Loucy (cell line): ENCODE measurements around the gene SH3RF3.

ENCODE experiments used
- H2AFZ ChIP-seq: fragments of 200-600 bp; sonication (generic); 2 replicates; pipeline ENCODE4 v1.6.0; 2016; ENCODE audit warnings: antibody characterized with exemption, mild to moderate bottlenecking, low read length, moderate library complexity
- H3F3A ChIP-seq: fragments of 200-600 bp; 2 replicates; pipeline ENCODE4 v1.6.0; 2016; ENCODE audit warnings: antibody characterized with exemption, low read depth, mild to moderate bottlenecking
- H3K27me3 ChIP-seq: fragments of 200-600 bp; sonication (generic); 2 replicates; pipeline ENCODE4 v1.6.1; 2014; ENCODE audit warnings: low read length, mild to moderate bottlenecking; ENCODE audit not compliant: insufficient read depth, poor library complexity, severe bottlenecking
- H3K36me3 ChIP-seq: fragments of 200-600 bp; sonication (generic); 2 replicates; pipeline ENCODE4 v1.6.1; 2016; ENCODE audit warnings: low read length; ENCODE audit not compliant: insufficient read depth
- H3K4me1 ChIP-seq: fragments of 200-600 bp; sonication (generic); 2 replicates; pipeline ENCODE4 v1.5.1; 2014; ENCODE audit warnings: low read length, mild to moderate bottlenecking; ENCODE audit not compliant: insufficient read depth, poor library complexity, severe bottlenecking
- H3K4me2 ChIP-seq: fragments of 200-600 bp; sonication (generic); 2 replicates; pipeline ENCODE4 v1.6.0; 2014; ENCODE audit warnings: antibody characterized with exemption, low read length, low read depth, mild to moderate bottlenecking; ENCODE audit not compliant: poor library complexity, severe bottlenecking
- H3K4me3 ChIP-seq: fragments of 200-600 bp; sonication (generic); 2 replicates; pipeline ENCODE4 v1.5.1; 2014; ENCODE audit warnings: low read length, mild to moderate bottlenecking, mixed read lengths; ENCODE audit not compliant: poor library complexity, severe bottlenecking
- H3K79me2 ChIP-seq: fragments of 200-600 bp; sonication (generic); 2 replicates; pipeline ENCODE4 v1.6.1; 2014; ENCODE audit warnings: low read length; ENCODE audit not compliant: insufficient read depth
- H3K9ac ChIP-seq: fragments of 200-600 bp; sonication (generic); 2 replicates; pipeline ENCODE4 v1.6.0; 2014; ENCODE audit warnings: mild to moderate bottlenecking, low read depth, low read length, moderate library complexity; ENCODE audit not compliant: poor library complexity, severe bottlenecking
- H3K9me2 ChIP-seq: fragments of 200-600 bp; sonication (generic); replicated peaks from 2 replicates; pipeline ENCODE4 v1.6.1; 2016; ENCODE audit warnings: low read depth, low read length, mixed read lengths
- H3K9me3 ChIP-seq: fragments of 200-600 bp; sonication (generic); 2 replicates; pipeline ENCODE4 v1.6.1; 2014; ENCODE audit warnings: mild to moderate bottlenecking, antibody characterized with exemption, low read length, low read depth; ENCODE audit not compliant: insufficient read depth
- H4K20me1 ChIP-seq: fragments of 200-600 bp; sonication (generic); 2 replicates; pipeline ENCODE4 v1.6.0; 2014; ENCODE audit warnings: antibody characterized with exemption, low read length, mild to moderate bottlenecking; ENCODE audit not compliant: insufficient read depth, poor library complexity, severe bottlenecking
- EZH2phosphoT487 ChIP-seq: fragments of 200-600 bp; IDR thresholded peaks from 2 replicates; pipeline ENCODE4 v1.6.1; 2018; ENCODE audit warnings: antibody characterized with exemption, mild to moderate bottlenecking, moderate library complexity, borderline replicate concordance
- TF ChIP-seq, protein P1 (sequence below): fragments of 200-600 bp; sonication (generic); conservative IDR thresholded peaks from 2 replicates; pipeline ENCODE4 v1.5.1; 2014; ENCODE audit warnings: mild to moderate bottlenecking, antibody characterized with exemption, low read length

The SH3RF3 gene

DNA sequence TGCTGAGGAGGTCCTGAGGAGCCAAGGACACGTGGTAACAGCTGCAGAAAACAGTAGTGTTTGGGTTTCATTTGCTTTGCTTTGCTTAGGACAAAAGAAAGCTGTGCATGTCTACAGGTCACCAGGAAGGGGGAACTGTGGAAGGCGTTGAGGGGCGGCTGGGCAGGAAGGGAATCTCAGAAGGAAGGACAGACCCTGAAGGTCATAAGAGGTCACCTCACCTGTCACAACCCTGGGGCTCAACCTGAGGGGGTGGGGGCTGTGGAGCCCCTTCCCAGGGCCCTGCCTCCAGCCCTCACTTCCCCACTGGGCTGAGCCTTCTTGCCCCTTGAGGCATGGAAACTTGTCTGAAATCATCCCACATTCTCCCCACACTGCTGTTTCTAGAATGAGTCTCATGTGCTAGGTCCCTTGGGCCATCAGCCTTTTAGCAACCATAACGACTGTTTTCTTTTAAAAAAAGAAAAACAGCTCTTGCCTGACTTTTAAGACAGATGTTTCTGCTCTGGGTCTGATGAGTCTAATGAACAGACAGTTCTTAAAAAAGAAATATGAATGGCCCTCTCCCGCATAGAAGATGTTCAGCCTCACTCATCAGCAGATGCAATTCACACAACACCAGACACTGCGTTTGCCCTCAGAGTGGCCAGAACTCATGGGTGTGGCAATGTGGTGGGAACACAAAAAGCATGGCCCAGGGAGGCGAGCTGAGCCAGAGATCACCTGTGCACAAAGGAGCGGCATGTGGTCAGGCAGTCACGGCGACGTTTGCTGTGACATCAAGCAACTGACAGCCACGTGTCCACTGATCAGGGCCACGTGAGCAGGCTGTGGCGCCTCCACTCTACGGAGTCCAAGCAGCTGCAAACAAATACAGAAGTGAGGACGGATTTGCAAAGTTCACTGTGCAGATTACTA lies 400.8 kb downstream of the SH3RF3 start:
- H3K9ac ChIP-seq: no peak overlapping the region
- H3F3A ChIP-seq: no peaks in the 10 kb centered on the region
- no peak overlapping the region for H3K4me2 ChIP-seq
- no peaks in the 10 kb centered on the region for H4K20me1 ChIP-seq
- H3K4me3 ChIP-seq: no peak overlapping the region
- no peaks in the 10 kb centered on the region for H3K36me3 ChIP-seq
- no peaks in the 10 kb centered on the region for H3K27me3 ChIP-seq
- TF ChIP-seq, protein P1, sequence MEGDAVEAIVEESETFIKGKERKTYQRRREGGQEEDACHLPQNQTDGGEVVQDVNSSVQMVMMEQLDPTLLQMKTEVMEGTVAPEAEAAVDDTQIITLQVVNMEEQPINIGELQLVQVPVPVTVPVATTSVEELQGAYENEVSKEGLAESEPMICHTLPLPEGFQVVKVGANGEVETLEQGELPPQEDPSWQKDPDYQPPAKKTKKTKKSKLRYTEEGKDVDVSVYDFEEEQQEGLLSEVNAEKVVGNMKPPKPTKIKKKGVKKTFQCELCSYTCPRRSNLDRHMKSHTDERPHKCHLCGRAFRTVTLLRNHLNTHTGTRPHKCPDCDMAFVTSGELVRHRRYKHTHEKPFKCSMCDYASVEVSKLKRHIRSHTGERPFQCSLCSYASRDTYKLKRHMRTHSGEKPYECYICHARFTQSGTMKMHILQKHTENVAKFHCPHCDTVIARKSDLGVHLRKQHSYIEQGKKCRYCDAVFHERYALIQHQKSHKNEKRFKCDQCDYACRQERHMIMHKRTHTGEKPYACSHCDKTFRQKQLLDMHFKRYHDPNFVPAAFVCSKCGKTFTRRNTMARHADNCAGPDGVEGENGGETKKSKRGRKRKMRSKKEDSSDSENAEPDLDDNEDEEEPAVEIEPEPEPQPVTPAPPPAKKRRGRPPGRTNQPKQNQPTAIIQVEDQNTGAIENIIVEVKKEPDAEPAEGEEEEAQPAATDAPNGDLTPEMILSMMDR: no peak
- TF ChIP-seq EZH2phosphoT487: no peak
- H3K9me3 ChIP-seq: no peaks in the 10 kb centered on the region
- no peaks in the 10 kb centered on the region for H3K79me2 ChIP-seq
- no peaks in the 10 kb centered on the region for H3K9me2 ChIP-seq
- no peaks in the 10 kb centered on the region for H3K4me1 ChIP-seq
- H2AFZ ChIP-seq: no peak overlapping the region

DNA sequence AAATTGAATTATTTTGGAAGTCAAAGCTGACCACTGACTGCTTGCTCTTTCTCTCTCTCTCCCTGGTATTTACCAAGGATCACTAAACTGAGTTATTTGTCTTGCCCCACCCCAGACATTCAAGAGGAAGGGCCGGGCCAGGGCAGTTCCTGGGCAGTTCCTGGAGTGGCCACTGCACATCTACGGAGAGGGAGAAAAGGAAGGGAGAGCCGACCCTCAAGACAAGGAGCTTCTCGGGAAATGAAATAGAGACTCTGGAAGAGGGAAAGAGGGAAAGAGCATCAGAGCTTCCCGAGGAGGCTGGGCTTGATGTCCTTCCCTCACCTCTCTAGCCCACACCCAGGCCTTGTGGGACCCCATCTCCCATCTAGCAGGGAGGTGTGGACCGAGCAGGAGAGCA lies 401.7 kb downstream of the SH3RF3 start:
- no peaks in the 10 kb centered on the region for H3K4me1 ChIP-seq
- no peak overlapping the region for H3K9ac ChIP-seq
- no peak for TF ChIP-seq EZH2phosphoT487
- TF ChIP-seq, protein P1: no peak
- H3K9me2 ChIP-seq: no peaks in the 10 kb centered on the region
- no peaks in the 10 kb centered on the region for H3K79me2 ChIP-seq
- no peak overlapping the region for H3K4me3 ChIP-seq
- H3K27me3 ChIP-seq: no peaks in the 10 kb centered on the region
- no peak overlapping the region for H2AFZ ChIP-seq
- H3K9me3 ChIP-seq: no peaks in the 10 kb centered on the region
- H3F3A ChIP-seq: no peaks in the 10 kb centered on the region
- H4K20me1 ChIP-seq: no peaks in the 10 kb centered on the region
- no peak overlapping the region for H3K4me2 ChIP-seq
- no peaks in the 10 kb centered on the region for H3K36me3 ChIP-seq

GRCh38 chr2:109531221-109531620 lies 402.2 kb downstream of the SH3RF3 start:
- H4K20me1 ChIP-seq: no peaks in the 10 kb centered on the region
- no peaks in the 10 kb centered on the region for H3K36me3 ChIP-seq
- H3K9me3 ChIP-seq: no peaks in the 10 kb centered on the region
- no peak overlapping the region for H2AFZ ChIP-seq
- no peak overlapping the region for H3K4me2 ChIP-seq
- H3K27me3 ChIP-seq: no peaks in the 10 kb centered on the region
- H3K4me1 ChIP-seq: no peaks in the 10 kb centered on the region
- no peaks in the 10 kb centered on the region for H3K9me2 ChIP-seq
- H3F3A ChIP-seq: no peaks in the 10 kb centered on the region
- H3K4me3 ChIP-seq: no peak overlapping the region
- no peak for TF ChIP-seq EZH2phosphoT487
- H3K9ac ChIP-seq: no peak overlapping the region
- no peaks in the 10 kb centered on the region for H3K79me2 ChIP-seq
